ENCODE measurements around the gene TPP1.

Gene TPP1

GRCh38 chr11:6619004-6619745, at the start of gene TPP1:
TSS of gene TPP1 (minus strand) at chr11:6619422. CDS start at chr11:6619400, 22 bp downstream.
- Mint-ChIP-seq H3K4me3 (no peak within 1 kb of the TSS), H3K9me3 (no peaks in the 10 kb centered on the region), H3K27me3 (no peaks in the 10 kb centered on the region), H3K4me1 (no peaks in the 10 kb centered on the region), H3K27ac (no peak within 1 kb of the TSS)
- peak; percentile 94 for ATAC-seq
- DNase-seq, result peak; percentile 85 to 88

- Mint-ChIP-seq H3K9me3 (peaks cover 18 to 21% of the 10 kb centered on the region in 2 donors), H3K4me3 (peak overlapping the region; percentile 0 to 15), H3K27ac (peak overlapping the region in 1 of 2 donors; percentile 10), H3K27me3 (no peaks in the 10 kb centered on the region), H3K4me1 (peaks cover 67% of the 10 kb centered on the region)
- ATAC-seq (peak; percentile 93), DNase-seq (peak; percentile 41 to 75)
Measured at GRCh38 chr11:6667733-6668374, 48.6 kb upstream of the TPP1 start.

GRCh38 chr11:6666302-6667183, 47.3 kb upstream of the TPP1 start:
- Mint-ChIP-seq H3K4me1 (peaks cover 55% of the 10 kb centered on the region), H3K27ac (peak overlapping the region in 1 of 2 donors; percentile 89), H3K9me3 (peaks cover 13 to 18% of the 10 kb centered on the region in 2 donors), H3K4me3 (peak overlapping the region; percentile 21 to 38), H3K27me3 (no peaks in the 10 kb centered on the region)
- ATAC-seq (peak; percentile 68), DNase-seq (no peak)

- Mint-ChIP-seq H3K27me3 (no peaks in the 10 kb centered on the region), H3K4me3 (no peak overlapping the region), H3K9me3 (peaks cover 6 to 8% of the 10 kb centered on the region in 2 donors), H3K27ac (no peak overlapping the region), H3K4me1 (peaks cover 40% of the 10 kb centered on the region)
- no peak for ATAC-seq
- DNase-seq, result no peak
Measured at GRCh38 chr11:6664551-6664950, 45.3 kb upstream of the TPP1 start.

- no peaks in the 10 kb centered on the region for H3K27me3 Mint-ChIP-seq
- DNase-seq (no peak), ATAC-seq (no peak)
- no peak overlapping the region for H3K4me3 Mint-ChIP-seq
- H3K9me3 Mint-ChIP-seq, result peaks cover 6 to 8% of the 10 kb centered on the region in 2 donors
- H3K27ac Mint-ChIP-seq, result peak overlapping the region in 1 of 2 donors; percentile 34
- peaks cover 40% of the 10 kb centered on the region for H3K4me1 Mint-ChIP-seq
Measured at GRCh38 chr11:6663794-6664469, 44.7 kb upstream of the TPP1 start.

GRCh38 chr11:6660712-6661111, 41.5 kb upstream of the TPP1 start:
- no peak overlapping the region for H3K4me3 Mint-ChIP-seq
- ATAC-seq (no peak), DNase-seq (no peak)
- H3K27ac Mint-ChIP-seq, result no peak overlapping the region
- H3K9me3 Mint-ChIP-seq, result no peaks in the 10 kb centered on the region
- H3K4me1 Mint-ChIP-seq, result peaks cover 24% of the 10 kb centered on the region
- peaks cover 11% of the 10 kb centered on the region for H3K27me3 Mint-ChIP-seq

GRCh38 chr11:6658647-6659046, 39.4 kb upstream of the TPP1 start:
- ATAC-seq, result no peak
- peaks cover 18% of the 10 kb centered on the region for H3K4me1 Mint-ChIP-seq
- H3K27me3 Mint-ChIP-seq, result peaks cover 11% of the 10 kb centered on the region
- H3K9me3 Mint-ChIP-seq, result no peaks in the 10 kb centered on the region
- H3K4me3 Mint-ChIP-seq, result no peak overlapping the region
- DNase-seq, result no peak
- no peak overlapping the region for H3K27ac Mint-ChIP-seq

- Mint-ChIP-seq H3K4me1 (peaks cover 11% of the 10 kb centered on the region), H3K27ac (no peak overlapping the region), H3K27me3 (peaks cover 11% of the 10 kb centered on the region), H3K4me3 (no peak overlapping the region), H3K9me3 (no peaks in the 10 kb centered on the region)
- ATAC-seq (no peak), DNase-seq (no peak)
Measured at GRCh38 chr11:6657346-6657745, 38.1 kb upstream of the TPP1 start.

- ATAC-seq (no peak), DNase-seq (no peak)
- peaks cover 11% of the 10 kb centered on the region for H3K27me3 Mint-ChIP-seq
- no peaks in the 10 kb centered on the region for H3K9me3 Mint-ChIP-seq
- no peak overlapping the region for H3K27ac Mint-ChIP-seq
- H3K4me3 Mint-ChIP-seq, result peak overlapping the region in 1 of 2 donors; percentile 80
- peaks cover 11% of the 10 kb centered on the region for H3K4me1 Mint-ChIP-seq
Measured at GRCh38 chr11:6656936-6657335, 37.7 kb upstream of the TPP1 start.

- H3K27ac Mint-ChIP-seq, result no peak overlapping the region
- H3K9me3 Mint-ChIP-seq, result no peaks in the 10 kb centered on the region
- peaks cover 11% of the 10 kb centered on the region for H3K27me3 Mint-ChIP-seq
- no peak for ATAC-seq
- peaks cover 11% of the 10 kb centered on the region for H3K4me1 Mint-ChIP-seq
- DNase-seq, result no peak
- peak overlapping the region; percentile 69 to 80 for H3K4me3 Mint-ChIP-seq
Measured at GRCh38 chr11:6656584-6656915, 37.3 kb upstream of the TPP1 start.

- Mint-ChIP-seq H3K9me3 (no peaks in the 10 kb centered on the region), H3K27me3 (peaks cover 11% of the 10 kb centered on the region), H3K27ac (peak within 1 kb of the TSS; percentile 1 to 6), H3K4me3 (peak within 1 kb of the TSS; percentile 69 to 80), H3K4me1 (peaks cover 11% of the 10 kb centered on the region)
- ATAC-seq, result no peak
- DNase-seq, result no peak
Measured at GRCh38 chr11:6655790-6656583, 36.8 kb upstream of the TPP1 start, which contains the start of gene DCHS1. TSS of gene DCHS1 (minus strand) at chr11:6655809. CDS start at chr11:6641613, 14,196 bp downstream.

- H3K4me1 Mint-ChIP-seq, result peaks cover 11% of the 10 kb centered on the region
- no peak overlapping the region for H3K4me3 Mint-ChIP-seq
- ATAC-seq (peak; percentile 64), DNase-seq (peak in 1 of 2 donors; percentile 29)
- H3K27ac Mint-ChIP-seq, result no peak overlapping the region
- no peaks in the 10 kb centered on the region for H3K9me3 Mint-ChIP-seq
- H3K27me3 Mint-ChIP-seq, result peaks cover 11% of the 10 kb centered on the region
Measured at GRCh38 chr11:6655020-6655789, 36.0 kb upstream of the TPP1 start.

- H3K27ac Mint-ChIP-seq, result no peak overlapping the region
Measured at GRCh38 chr11:6654281-6655019, 35.2 kb upstream of the TPP1 start.

More at GRCh38 chr11:6654281-6655019, 35.2 kb upstream of the TPP1 start:
- ATAC-seq (peak; percentile 55), DNase-seq (no peak)
- Mint-ChIP-seq H3K4me1 (peaks cover 11% of the 10 kb centered on the region), H3K9me3 (no peaks in the 10 kb centered on the region), H3K27me3 (peaks cover 11% of the 10 kb centered on the region), H3K4me3 (no peak overlapping the region)

All from stimulated activated naive CD8-positive, alpha-beta T cell treated with anti-CD3 and anti-CD28 coated beads, Interleukin-15, amount 100 ng/mL, for 72 hours (primary cell).